ENCODE results near the gene BACH2. TPM values are rescaled to one million over a fixed set of nuclear protein-coding genes. Genes with fewer than 3 reads are reported as not detected.

BACH2 gene
- total RNA-seq, 1 donor from 2014 or later = 5.0 TPM

DNA sequence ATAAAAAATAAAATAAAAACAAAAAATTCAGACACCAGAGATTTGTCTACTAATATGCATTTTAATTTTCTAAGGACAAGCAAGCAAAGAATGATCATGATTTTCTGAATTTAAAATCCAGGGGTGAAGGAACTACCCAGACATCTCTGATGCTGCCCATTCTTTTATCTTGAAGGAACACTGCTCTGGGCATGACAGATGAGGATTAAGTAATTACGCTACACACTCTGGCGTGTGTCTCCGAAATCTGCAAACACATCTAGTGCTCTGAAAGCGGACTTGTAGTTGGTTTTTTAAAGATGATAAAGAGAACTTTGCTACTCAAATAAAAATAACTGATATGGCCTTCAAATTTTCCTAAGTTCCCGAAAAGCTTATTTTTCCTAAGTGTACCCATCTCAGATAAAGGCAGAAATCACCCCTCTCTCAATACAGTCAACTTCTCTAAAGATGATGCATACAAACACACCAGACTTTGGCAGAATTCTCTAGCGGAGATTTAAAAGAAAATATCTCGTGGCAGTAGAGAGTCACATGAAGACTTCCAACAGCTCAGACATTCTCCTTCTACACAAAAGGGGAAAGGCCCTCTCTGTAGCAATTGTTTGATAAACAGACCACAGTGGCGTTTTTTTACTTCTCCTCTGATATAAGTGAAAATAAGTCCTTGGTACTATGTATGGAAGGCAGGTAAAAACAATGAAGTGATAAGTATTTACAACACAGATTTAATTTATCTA is 133.8 kb downstream of the BACH2 start:
- Histone ChIP-seq H3K27me3 (ENCODE audit: control insufficient read depth, insufficient read depth, low read length) (no peaks in the 10 kb centered on the region), H3K36me3 (ENCODE audit: control insufficient read depth, insufficient read depth, low read length) (no peaks in the 10 kb centered on the region), H3K4me3 (ENCODE audit: low read depth, low read length) (no peak overlapping the region)
- DNase-seq (ENCODE audit: low read depth) = no peak
- TF ChIP-seq CTCF (IDR thresholded peaks at IDR 0.05; ENCODE audit: insufficient read depth, low read length, poor library complexity, severe bottlenecking) = no peak

DNA sequence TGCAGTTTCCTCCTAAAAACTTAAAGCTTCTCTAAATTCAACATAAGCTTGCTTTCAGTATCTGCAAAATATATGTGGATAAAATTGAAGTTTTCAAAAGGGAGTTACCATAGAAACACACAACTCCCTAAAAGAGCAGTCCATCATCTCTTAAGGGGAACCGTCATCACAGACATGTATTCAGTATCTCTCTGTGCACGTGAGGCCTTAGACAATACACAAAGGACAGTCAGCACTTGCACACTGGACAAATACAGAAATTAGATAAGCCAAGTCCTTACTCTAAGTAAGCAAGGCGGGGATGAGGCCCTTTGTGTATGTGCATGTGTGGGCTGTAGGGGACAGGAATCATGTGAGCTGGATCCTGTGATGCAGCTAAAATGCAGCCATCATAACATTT is 136.6 kb downstream of the BACH2 start:
- no peak for TF ChIP-seq CTCF (IDR thresholded peaks at IDR 0.05; ENCODE audit: insufficient read depth, low read length, poor library complexity, severe bottlenecking)
- Histone ChIP-seq H3K27me3 (ENCODE audit: control insufficient read depth, insufficient read depth, low read length) (no peaks in the 10 kb centered on the region), H3K4me3 (ENCODE audit: low read depth, low read length) (no peak overlapping the region), H3K36me3 (ENCODE audit: control insufficient read depth, insufficient read depth, low read length) (no peaks in the 10 kb centered on the region)
- DNase-seq (ENCODE audit: low read depth) = no peak

- TF ChIP-seq CTCF (IDR thresholded peaks at IDR 0.05; ENCODE audit: insufficient read depth, low read length, poor library complexity, severe bottlenecking) = no peak
- no peaks in the 10 kb centered on the region for H3K36me3 ChIP-seq (ENCODE audit: control insufficient read depth, insufficient read depth, low read length)
- H3K27me3 ChIP-seq (ENCODE audit: control insufficient read depth, insufficient read depth, low read length) = no peaks in the 10 kb centered on the region
- DNase-seq (ENCODE audit: low read depth) = no peak
- H3K4me3 ChIP-seq (ENCODE audit: low read depth, low read length) = no peak overlapping the region
These were observed 137.2 kb downstream of the BACH2 start for GRCh38 chr6:90159452-90159851.

- TF ChIP-seq CTCF (IDR thresholded peaks at IDR 0.05; ENCODE audit: insufficient read depth, low read length, poor library complexity, severe bottlenecking) = no peak
- Histone ChIP-seq H3K36me3 (ENCODE audit: control insufficient read depth, insufficient read depth, low read length) (no peaks in the 10 kb centered on the region), H3K4me3 (ENCODE audit: low read depth, low read length) (no peak overlapping the region), H3K27me3 (ENCODE audit: control insufficient read depth, insufficient read depth, low read length) (no peaks in the 10 kb centered on the region)
- DNase-seq (ENCODE audit: low read depth) = no peak
These were observed 137.7 kb downstream of the BACH2 start for GRCh38 chr6:90158936-90159335.

DNA sequence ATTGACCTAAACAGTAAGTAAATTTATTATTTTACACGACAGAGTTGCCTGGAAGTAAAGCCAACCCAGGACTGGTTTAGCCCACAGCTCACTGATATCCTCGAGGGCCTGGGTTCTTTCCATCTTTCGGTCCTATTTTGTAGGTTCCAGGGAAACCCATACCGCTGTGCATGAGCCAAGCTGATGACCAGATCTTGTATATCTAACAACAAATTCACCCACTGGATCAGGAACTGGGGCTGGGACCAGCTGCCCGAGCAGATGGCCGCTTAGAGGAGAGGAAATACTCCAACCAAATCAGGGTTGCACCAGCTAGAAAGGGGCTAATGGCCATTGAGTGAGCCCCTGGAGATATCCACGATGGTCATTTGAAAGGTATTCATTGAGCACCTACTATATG is 139.2 kb downstream of the BACH2 start:
- Histone ChIP-seq H3K4me3 (ENCODE audit: low read depth, low read length) (no peak overlapping the region), H3K27me3 (ENCODE audit: control insufficient read depth, insufficient read depth, low read length) (no peaks in the 10 kb centered on the region), H3K36me3 (ENCODE audit: control insufficient read depth, insufficient read depth, low read length) (no peaks in the 10 kb centered on the region)
- no peak for TF ChIP-seq CTCF (IDR thresholded peaks at IDR 0.05; ENCODE audit: insufficient read depth, low read length, poor library complexity, severe bottlenecking)
- DNase-seq (ENCODE audit: low read depth) = no peak

GRCh38 chr6:90156861-90157260 is 139.8 kb downstream of the BACH2 start:
- Histone ChIP-seq H3K4me3 (ENCODE audit: low read depth, low read length) (no peak overlapping the region), H3K27me3 (ENCODE audit: control insufficient read depth, insufficient read depth, low read length) (no peaks in the 10 kb centered on the region), H3K36me3 (ENCODE audit: control insufficient read depth, insufficient read depth, low read length) (no peaks in the 10 kb centered on the region)
- no peak for DNase-seq (ENCODE audit: low read depth)
- no peak for TF ChIP-seq CTCF (IDR thresholded peaks at IDR 0.05; ENCODE audit: insufficient read depth, low read length, poor library complexity, severe bottlenecking)

Measured in kidney epithelial cell (primary cell).